Measurements from ENCODE around the gene CDO1. TPM values are rescaled to one million over a fixed set of nuclear protein-coding genes. Genes with fewer than 3 reads are reported as not detected.

CDO1 gene
- total RNA-seq, 1 donor from 2014 or later: 1.7 TPM

GRCh38 chr5:115774684-115775083 is 41.8 kb downstream of the CDO1 start:
- H3K4me3 ChIP-seq (ENCODE audit: low read depth, low read length): no peak overlapping the region
- TF ChIP-seq, protein P1, sequence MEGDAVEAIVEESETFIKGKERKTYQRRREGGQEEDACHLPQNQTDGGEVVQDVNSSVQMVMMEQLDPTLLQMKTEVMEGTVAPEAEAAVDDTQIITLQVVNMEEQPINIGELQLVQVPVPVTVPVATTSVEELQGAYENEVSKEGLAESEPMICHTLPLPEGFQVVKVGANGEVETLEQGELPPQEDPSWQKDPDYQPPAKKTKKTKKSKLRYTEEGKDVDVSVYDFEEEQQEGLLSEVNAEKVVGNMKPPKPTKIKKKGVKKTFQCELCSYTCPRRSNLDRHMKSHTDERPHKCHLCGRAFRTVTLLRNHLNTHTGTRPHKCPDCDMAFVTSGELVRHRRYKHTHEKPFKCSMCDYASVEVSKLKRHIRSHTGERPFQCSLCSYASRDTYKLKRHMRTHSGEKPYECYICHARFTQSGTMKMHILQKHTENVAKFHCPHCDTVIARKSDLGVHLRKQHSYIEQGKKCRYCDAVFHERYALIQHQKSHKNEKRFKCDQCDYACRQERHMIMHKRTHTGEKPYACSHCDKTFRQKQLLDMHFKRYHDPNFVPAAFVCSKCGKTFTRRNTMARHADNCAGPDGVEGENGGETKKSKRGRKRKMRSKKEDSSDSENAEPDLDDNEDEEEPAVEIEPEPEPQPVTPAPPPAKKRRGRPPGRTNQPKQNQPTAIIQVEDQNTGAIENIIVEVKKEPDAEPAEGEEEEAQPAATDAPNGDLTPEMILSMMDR (conservative IDR thresholded peaks at IDR 0.05; ENCODE audit: low read depth, low read length): no peak
- DNase-seq (ENCODE audit: low read depth): no peak

GRCh38 chr5:115772731-115773475 is 43.6 kb downstream of the CDO1 start:
- no peak overlapping the region for H3K4me3 ChIP-seq (ENCODE audit: low read depth, low read length)
- TF ChIP-seq, protein P1 (conservative IDR thresholded peaks at IDR 0.05; ENCODE audit: low read depth, low read length): no peak
- no peak for DNase-seq (ENCODE audit: low read depth)

DNA sequence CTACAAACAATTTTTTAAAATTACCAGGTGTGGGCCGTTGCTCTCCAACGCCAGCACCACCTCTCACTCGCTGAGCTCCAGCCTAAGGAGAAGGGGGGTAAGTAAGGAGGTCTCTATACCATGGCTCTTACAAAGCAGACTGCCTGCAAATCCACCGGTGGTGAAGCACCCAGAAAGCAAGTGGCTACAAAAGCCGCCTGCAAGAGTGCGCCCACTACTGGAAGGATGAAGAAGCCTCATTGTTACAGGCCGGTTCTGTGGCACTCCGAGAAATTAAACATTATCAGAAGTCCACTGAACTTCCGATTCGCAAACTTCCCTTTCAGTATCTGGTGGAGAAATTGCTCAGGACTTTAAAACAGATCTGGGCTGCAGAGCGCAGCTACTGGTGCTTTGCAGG is 46.0 kb downstream of the CDO1 start:
- H3K4me3 ChIP-seq (ENCODE audit: low read depth, low read length): no peak overlapping the region
- TF ChIP-seq, protein P1 (conservative IDR thresholded peaks at IDR 0.05; ENCODE audit: low read depth, low read length): peak; percentile 51
- DNase-seq (ENCODE audit: low read depth): no peak

- TF ChIP-seq, protein P1 (conservative IDR thresholded peaks at IDR 0.05; ENCODE audit: low read depth, low read length): no peak
- no peak overlapping the region for H3K4me3 ChIP-seq (ENCODE audit: low read depth, low read length)
Observed at GRCh38 chr5:115767424-115767823, 49.0 kb downstream of the CDO1 start.

GRCh38 chr5:115766608-115767007 is 49.9 kb downstream of the CDO1 start:
- H3K4me3 ChIP-seq (ENCODE audit: low read depth, low read length): no peak overlapping the region
- TF ChIP-seq, protein P1 (conservative IDR thresholded peaks at IDR 0.05; ENCODE audit: low read depth, low read length): no peak
- no peak for DNase-seq (ENCODE audit: low read depth)

More at GRCh38 chr5:115767424-115767823, 49.0 kb downstream of the CDO1 start:
- DNase-seq (ENCODE audit: low read depth): no peak

GRCh38 chr5:115758356-115758755 is 58.1 kb downstream of the CDO1 start:
- H3K4me3 ChIP-seq (ENCODE audit: low read depth, low read length): no peak overlapping the region
- DNase-seq (ENCODE audit: low read depth): peak; percentile 67
- TF ChIP-seq, protein P1 (conservative IDR thresholded peaks at IDR 0.05; ENCODE audit: low read depth, low read length): no peak

- TF ChIP-seq, protein P1 (conservative IDR thresholded peaks at IDR 0.05; ENCODE audit: low read depth, low read length): no peak
- H3K4me3 ChIP-seq (ENCODE audit: low read depth, low read length): no peak overlapping the region
- no peak for DNase-seq (ENCODE audit: low read depth)
Observed at GRCh38 chr5:115755675-115756074, 60.8 kb downstream of the CDO1 start.
